Anterior cingulate cortex (tissue), 58 donors: ENCODE data around the gene WDR93.
A peak's percentile ranks its signal among the peaks of the same experiment; 100 is the strongest.
"Not testable (repeated sequence)": the region's sequence is repeated elsewhere in the genome, so short reads cannot be mapped to it uniquely, and the experiment has no call there.

Source experiments
- DNase-seq, 58 donors: peaks; one replicate each; lab custom pipeline; 2025; lab: John Stamatoyannopoulos, UW

WDR93 gene

DNA sequence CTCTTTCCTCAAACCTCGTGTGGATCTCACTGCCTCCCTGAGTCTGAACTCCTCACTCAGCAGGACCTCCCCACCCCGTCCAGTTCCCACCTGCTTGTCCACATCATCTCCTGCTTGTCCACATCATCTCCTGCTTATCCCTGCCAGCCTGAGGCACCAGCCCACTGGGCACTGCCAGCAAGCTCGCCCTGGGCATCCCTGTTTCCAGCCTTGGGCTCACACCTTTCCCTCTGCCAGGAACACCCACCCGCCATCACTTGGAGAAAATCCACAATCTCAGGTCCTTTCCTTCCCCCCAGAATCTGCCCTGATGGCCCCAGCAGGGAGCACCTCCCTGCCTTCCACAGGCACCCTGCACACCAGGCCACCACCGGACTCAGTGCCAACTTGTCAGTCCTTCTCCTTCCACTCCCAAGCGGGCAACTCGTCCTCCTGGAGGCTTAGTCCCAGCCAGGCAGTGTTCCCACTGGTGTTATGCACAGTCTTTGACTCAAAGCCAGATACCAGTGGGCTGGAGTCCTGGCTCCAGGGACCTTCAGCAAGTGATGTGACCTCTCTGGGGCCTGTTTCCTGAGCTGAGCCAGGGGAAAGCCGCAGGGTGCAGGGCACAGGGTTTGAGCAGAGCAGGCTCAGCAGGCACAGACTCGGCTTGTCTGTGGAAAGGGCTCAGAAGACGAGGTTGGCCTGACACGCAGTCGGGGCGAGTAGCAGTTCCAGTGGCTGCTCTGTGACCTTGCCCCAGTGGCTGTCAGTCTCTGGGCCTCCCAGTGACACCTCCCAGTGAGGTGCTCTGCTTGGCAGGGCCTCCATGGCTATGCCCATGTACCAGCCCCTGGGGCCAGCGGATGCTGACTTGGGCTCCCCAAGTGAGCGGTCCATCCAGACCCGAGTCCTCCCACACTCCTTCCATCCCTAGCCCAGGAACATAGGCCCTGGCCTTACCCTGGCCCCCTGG is 76.0 kb downstream of the WDR93 start:
- DNase-seq = no peak

DNA sequence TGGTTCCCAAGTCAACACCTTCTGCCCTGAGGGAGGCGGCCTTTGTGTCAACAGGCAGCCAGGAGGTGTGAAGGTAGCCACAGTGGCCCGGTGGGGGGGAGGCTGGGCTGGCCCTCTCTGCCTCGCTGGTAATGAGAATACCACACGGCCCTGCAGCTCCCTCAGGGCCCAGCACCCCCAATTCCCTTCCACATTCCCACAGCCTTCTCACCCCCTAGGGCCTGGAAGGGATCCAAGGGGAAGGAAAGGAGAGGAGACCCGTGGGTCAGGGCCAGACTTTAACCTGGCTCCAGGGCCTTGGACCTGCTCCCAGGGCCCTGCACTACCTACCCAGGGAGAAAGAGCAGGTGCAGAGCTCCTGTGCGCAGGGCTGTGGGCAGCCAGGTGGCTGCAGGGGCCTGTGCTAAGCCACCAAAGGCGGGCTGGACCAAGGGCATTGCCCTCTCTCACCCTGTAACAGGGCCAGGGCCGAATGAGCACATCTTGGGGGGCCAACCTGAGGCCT is 76.9 kb downstream of the WDR93 start:
- no peak for DNase-seq

DNA sequence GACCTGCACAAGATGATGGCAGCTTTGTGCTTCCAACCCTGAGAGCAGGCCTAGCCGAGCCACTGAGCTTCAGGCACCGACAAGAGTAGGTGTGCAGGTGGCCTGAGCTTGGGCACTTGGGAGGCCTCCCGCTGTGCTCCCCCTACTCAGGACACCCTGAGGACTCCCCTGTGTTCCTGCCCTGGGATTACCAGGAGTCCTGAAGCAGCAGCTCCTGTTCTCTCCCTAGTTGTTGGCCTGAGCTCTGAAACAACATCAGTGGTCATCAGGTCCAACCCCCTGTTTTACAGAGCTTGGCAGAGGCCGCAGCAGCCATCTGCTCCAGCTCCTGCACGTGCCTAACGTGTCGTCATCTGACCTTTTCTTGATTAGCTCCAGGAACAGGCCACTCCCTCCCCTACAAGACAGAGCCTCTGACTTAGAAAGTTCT is 77.5 kb downstream of the WDR93 start:
- DNase-seq = no peak

DNA sequence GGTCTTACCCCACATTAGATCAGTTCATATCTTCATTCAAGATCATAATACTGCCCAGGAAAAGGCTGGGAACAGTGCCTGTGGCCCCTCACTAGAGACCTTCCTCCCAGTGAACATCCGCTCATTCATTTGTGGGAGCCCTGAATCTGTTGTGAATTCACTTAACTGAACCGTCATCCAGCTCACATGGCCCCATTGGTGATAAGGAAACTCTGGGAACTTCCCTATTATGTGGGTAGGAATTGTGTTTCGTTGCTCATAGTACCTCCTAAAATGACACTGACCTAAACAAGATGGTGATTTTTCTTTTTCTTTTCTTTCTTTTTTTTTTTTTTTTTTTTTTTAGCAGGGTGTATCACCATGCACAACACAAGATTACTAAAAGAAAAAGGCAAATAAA is 78.8 kb downstream of the WDR93 start:
- DNase-seq = no peak

DNA sequence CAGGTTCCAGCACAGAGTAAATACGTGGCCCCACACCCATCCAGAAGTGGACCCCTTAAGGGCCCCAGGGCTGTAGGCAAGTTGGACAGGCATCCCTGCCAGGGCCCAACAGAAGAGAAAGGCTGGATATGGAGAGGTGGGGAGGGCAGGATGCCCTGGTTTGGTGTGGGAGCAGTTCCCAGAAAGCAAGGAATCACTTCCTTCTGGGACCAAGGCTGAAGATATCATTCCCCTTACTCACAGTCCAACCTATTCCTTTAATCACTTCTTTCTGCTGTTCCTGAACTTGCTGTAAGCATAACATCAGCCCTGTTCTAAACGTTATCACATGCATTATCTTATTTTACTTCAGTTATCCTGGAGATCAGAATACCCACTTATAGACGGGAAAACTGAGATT is 79.4 kb downstream of the WDR93 start:
- no peak for DNase-seq

DNA sequence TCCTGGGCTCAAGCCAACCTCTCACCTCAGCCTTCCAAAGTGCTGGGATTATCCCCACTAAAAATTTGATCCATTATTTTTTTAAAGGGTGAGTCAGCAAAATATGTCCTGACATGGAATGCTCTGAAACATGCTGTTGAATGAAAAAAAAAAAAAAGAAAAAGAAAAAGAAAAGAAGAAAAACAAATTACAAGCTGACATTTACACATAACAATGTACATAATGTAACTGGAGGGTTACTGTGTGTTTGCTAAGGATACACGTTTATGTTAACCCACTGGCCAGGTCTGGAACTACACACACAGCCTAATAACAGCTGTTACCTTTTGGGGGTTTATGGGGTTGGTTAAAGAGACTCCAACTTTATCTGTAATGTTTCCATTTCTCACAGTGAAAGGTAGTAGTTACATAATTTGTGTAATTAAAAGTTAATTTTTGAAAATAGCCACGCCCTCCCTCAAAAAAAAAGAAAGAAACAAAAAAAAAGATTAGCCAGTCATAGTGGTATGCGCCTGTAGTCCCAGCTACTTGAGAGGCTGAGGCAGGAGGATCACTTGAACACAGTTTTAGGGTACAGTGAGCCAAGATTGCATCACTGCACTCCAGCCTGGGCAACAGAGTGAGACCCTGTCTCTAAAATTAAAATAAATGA is 82.4 kb downstream of the WDR93 start:
- DNase-seq = no peak

DNA sequence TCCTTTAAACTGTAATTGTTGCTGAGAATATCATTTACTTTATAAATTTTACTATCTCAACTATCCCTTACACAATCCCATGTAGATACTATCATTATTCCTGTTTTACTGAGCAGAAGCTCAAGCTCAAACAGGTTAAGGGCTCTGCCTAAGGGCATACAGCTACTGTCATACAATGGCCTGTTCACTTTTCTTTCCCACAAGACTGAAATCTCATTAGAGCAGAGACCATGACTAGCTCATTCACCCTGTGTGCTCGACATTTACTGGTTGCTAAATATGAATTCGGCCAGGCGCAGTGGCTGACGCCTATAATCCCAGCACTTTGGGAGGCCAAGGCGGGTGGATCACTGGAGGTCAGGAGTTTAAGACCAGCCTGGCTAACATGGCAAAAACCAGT is 83.9 kb downstream of the WDR93 start:
- no peak for DNase-seq

DNA sequence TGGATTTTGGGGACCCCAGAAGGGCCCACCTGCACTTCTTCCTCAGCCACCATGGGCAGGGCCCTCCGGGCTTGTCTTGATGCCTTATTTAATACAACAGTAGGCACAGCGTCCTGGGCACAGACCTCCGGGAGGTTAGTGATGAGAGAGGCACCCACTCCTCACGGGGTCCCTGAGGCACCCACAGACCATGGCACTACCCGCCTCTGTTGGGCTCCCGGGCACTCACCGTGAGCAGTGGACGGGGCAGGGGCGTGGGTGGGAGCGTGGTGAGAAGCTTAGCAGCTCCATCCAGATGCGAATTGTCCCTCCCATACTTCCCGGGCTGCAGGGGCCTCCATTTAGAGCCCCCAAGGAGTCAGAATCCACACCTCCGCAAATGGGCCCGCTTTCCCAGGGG is 85.2 kb downstream of the WDR93 start:
- no peak for DNase-seq

DNA sequence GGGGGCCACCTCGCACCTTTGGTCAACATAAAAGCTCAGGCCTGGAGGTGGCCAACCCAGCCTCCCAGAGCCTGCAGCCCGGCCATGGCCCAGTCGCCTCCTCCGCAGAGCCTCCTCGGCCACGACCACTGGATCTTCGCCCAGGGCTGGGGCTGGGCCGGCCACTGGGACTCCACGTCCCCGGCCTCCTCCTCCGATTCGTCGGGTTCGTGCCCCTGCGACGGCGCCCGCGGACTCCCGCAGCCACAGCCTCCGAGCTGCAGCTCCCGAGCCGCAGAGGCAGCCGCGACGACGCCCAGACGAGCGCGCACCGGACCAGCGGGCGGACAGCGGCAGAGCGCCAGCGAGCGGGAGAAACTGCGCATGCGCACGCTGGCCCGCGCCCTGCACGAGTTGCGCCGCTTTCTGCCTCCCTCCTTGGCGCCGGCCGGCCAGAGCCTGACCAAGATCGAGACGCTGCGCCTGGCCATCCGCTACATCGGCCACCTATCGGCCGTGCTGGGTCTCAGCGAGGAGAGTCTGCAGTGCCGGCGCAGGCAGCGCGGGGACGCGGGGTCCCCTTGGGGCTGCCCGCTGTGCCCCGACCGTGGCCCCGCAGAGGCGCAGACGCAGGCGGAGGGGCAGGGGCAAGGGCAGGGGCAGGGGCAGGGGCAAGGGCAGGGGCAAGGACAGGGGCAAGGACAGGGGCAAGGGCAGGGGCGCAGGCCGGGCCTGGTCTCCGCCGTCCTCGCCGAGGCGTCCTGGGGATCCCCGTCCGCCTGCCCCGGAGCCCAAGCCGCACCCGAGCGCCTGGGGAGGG is 85.9 kb downstream of the WDR93 start, which contains the start of gene MESP2:
Gene MESP2 (plus strand): TSS at position 59 of the 799 bp plus-strand sequence. CDS start 26 bp downstream, at position 85.
- peak in 57 of 58 donors; percentile 8 to 79 (median 52) for DNase-seq

DNA sequence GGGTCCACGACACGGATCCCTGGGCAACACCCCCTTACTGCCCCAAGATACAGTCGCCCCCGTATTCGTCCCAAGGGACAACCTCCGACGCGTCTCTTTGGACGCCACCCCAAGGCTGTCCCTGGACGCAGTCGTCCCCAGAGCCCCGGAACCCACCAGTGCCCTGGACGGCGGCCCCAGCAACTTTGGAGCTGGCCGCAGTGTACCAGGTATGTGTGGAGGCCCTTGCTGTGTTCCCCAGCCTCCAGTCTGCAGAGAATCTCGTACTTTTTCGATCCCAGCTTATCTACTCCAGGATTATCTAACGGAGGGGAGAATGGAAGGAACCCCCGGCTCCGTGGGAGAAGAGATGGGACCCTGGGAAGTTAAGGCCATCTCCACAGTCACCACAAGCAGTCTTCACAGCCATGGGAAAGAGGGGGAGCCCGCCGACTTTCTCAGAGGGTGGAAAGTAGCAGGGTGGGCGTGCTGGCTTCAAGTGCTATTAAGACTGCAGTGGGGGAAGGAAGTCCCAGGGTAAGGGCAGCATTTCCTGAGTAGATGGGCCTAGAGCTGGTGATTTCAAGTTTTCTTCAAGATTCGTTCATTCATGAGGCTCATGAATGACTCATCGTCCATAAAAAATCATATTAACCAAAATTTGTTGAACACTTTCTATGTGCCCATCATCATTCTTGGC is 86.6 kb downstream of the WDR93 start:
- DNase-seq = no peak

DNA sequence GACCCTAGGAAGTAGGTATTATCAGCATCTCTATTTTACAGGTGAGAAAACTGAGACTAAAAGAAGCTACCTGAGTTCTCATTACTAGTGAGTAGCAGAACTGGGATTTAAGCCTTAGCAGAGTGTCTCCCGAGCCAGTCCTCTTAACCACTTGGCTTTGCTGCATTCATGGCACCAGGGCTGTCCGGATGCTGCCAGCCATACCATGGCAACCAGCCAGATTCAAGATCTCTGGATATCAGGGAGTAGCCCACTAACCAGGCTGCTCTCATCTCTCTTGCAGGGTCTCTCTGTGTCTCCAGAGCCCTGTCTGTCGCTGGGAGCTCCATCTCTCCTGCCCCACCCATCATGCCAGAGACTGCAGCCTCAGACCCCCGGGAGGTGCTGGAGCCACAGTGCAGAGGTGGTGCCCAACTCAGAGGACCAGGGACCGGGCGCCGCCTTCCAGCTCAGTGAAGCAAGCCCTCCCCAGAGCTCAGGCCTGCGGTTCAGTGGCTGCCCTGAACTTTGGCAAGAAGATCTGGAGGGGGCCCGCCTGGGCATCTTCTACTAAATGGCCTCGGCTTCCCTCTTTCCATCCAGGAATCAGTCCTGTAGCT is 87.3 kb downstream of the WDR93 start:
- peak in 14 of 58 donors; percentile 5 to 46 (median 16) for DNase-seq

DNA sequence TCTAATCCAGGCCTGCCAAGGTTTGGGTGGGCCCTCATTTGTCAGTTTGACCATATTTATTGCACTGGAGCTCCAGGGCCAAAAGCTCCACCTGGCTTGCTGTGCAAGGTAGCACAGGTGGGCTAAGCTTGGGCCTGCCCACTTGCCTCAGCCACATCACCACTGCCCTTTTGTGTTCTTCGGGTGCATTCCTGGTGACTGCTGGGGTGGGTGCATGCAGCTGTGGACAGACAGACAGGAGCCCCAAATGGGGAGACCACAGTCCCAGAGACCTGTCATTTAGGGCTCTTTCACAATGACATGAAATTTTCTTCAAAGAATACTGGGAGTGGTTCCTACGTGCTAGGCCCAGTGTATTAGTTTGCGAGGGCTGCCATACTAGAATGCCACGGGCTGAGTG is 88.2 kb downstream of the WDR93 start:
- DNase-seq = no peak

DNA sequence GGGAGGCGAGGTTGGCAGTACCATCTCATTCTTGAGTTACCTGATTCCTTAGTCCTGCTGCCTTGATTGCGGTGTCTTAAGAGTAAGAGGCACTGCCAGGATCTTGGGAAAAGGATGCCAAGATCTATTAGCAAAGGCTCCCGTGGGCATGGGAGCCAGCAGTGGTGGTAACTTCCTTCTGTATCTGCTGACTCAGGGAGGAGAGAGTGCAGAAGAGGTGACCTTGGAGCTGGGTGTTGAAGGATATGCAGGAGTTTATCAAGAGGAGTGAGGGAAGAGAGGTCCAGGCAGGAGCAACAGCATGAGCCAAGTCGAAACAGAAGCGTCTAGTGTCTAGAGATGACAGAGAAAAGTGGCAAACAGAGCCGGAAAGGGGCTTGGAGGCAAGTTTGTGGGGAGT is 90.0 kb downstream of the WDR93 start:
- no peak for DNase-seq

DNA sequence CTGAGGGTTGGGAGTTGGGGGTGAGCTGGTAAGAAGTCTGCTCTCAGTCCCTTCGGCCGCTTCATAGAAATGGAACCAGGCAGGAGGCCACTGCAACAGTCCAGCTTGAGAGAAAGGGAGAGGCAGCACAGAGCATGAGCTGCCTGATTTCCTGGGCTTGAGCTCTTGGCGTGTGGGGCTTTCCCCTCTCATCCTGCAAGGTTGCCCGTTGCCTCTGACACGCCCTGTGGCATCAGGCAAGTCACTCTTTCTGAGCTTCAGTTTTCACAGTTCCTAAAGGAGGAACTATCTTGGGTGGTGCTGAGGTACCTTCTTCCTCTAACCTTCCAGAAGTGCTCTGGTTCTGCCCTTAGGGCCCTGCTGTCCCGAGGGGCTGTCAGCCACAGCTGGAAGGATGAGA is 90.4 kb downstream of the WDR93 start:
- no peak for DNase-seq

DNA sequence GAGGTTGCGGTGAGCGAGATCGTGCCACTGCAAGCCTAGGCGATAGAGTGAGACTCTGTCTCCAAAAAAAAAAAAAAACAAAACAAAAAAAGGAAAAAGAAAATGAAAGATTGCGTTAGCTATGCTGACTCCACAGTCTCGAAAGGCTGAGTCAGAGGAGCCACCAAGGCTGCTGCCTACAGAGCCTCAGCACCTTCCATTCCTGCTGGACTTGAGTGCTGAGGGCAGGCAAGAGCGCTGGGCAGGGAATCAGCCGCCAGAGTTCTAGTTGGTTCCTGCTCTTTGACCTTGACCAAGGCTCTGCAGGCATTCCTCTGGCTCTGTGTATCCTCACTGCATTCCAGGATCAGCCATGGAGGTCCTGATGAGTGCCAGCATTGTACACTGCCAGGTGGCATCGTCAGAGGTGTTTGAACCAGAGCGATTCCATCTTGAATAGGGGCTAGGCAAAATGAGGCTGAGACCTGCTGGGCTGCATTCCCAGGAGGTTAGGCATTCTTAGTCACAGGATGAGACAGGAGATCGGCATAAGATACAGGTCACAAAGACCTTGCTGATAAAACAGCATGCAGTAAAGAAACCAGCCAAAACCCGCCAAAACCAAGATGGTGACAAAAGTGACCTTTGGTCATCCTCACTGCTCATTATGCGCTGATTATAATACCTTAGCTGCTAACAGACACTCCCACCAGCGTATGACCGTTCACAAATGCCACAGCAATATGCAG is 91.4 kb downstream of the WDR93 start:
- no peak for DNase-seq

DNA sequence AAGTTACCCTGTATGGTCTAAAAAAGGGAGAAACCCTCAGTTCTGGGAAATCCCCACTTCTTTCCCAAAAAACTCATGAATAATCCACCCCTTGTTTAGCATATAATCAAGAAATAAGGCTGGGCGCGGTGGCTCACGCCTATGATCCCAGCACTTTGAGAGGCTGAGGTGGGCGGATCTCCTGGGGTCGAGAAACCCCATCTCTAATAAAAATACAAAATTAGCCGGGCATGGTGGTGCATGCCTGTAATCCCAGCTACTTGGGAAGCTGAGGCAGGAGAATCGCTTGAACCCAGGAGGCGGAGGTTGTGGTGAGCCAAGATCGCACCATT is 92.0 kb downstream of the WDR93 start:
- not testable (repeated sequence) for DNase-seq

DNA sequence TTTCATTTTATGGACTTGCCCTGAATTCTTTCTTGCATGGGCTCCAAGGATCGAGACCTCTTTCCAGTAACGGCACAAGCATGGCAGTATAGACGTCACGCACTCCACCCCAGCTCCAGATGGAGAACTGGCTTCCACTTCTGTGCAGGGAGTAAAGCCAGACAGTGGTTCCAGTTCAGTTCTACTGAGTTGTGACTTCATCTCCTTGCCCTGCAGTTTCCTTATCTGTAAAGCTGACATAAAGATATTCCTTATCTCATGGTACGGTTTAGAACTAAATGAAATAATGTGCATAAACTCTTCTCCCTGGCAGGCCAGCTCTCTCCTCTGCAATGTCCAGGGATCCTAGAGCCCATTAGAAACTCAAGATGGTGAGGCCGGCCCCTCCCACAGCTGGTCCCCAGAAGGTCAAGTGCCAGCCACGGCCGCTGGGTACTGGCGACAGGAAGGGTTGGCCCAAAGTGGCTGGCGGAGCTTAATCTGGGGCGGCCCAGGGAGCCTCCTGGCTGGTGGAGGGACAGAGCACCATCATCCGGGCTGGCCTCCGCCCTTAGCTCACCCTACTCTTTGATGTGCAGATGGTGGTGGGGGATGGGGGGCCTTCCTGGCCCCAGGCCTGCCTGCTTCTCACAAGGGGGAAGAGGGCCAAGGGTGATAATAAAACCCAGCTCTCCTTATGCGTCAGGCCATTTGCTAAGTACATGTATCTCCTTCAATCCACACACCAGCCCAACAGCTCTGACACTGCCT is 92.7 kb downstream of the WDR93 start:
- no peak for DNase-seq
